ENCODE data around the gene DNAH7.

DNA sequence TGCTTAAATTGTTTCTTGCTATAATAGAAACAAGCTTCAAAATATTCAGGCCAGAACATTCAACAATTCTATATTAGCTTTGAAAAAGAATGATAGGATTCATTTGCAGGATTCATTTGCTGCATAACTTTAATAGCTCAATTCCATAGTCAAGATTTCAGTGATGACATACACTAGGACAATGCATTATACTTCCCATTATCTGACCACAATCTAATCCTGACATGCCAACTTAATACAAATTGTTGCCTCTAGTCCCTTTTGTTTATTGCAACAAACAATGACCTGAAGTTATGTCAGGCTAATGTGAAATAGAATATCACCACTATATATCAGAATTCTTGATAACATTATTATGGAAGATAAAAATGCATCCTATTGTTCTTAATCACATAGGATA is 169.4 kb downstream of the DNAH7 start:
- TF ChIP-seq, protein P1, sequence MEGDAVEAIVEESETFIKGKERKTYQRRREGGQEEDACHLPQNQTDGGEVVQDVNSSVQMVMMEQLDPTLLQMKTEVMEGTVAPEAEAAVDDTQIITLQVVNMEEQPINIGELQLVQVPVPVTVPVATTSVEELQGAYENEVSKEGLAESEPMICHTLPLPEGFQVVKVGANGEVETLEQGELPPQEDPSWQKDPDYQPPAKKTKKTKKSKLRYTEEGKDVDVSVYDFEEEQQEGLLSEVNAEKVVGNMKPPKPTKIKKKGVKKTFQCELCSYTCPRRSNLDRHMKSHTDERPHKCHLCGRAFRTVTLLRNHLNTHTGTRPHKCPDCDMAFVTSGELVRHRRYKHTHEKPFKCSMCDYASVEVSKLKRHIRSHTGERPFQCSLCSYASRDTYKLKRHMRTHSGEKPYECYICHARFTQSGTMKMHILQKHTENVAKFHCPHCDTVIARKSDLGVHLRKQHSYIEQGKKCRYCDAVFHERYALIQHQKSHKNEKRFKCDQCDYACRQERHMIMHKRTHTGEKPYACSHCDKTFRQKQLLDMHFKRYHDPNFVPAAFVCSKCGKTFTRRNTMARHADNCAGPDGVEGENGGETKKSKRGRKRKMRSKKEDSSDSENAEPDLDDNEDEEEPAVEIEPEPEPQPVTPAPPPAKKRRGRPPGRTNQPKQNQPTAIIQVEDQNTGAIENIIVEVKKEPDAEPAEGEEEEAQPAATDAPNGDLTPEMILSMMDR (IDR thresholded peaks at IDR 0.05): no peak
- TF ChIP-seq POLR2A (IDR thresholded peaks at IDR 0.05): no peak
